Skin of body (tissue), 3 donors: ENCODE measurements around the gene KIAA1217. TPM values are rescaled to one million over a fixed set of nuclear protein-coding genes. Genes with fewer than 3 reads are reported as not detected.

Source experiments
- DNase-seq: peaks from one replicate; lab custom pipeline; 2025; lab: John Stamatoyannopoulos, UW
- small RNA-seq: library from RNA; depleted of rRNA; stranded (forward); fragments of <200 nt; gene quantifications from one replicate; pipeline ENCODE3, GENCODE V24; 2014; ENCODE audit warnings: low replicate concordance
- total RNA-seq: library from RNA; depleted of rRNA; stranded (reverse); fragments of >200 nt; gene quantifications from one replicate; pipeline ENCODE4 v1.2.3, GENCODE V29; 2014

KIAA1217 gene
- total RNA-seq, 1 donor from 2014 or later, result 19.8 TPM

DNA sequence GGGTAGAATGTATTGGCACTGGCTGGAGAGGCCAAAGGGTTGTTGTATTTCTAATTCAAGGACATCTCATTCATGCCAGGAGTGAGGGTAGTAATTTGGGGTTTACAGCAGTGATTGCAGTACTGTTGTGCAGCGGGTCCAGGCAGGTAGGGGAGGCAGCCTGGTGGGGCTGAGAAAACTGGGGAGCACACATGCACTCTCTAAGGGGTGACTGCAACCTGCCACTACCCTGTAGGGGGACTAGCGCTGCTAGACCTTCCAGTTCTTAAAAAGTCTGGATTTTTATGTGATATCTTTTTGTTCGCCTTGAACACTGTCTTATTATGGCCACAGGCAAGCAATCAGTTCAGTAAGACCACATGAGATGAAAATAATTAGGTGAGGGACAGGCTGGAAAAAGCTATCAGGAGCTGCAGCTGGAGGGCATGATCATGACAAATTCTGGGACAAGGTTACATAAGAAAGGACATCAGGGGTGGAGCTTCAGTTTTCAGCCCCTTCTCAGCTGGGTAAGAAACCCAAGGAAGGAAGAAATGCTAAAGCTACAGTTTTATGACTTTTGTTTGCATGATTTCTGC lies 365.7 kb downstream of the KIAA1217 start:
- DNase-seq, result no peak

DNA sequence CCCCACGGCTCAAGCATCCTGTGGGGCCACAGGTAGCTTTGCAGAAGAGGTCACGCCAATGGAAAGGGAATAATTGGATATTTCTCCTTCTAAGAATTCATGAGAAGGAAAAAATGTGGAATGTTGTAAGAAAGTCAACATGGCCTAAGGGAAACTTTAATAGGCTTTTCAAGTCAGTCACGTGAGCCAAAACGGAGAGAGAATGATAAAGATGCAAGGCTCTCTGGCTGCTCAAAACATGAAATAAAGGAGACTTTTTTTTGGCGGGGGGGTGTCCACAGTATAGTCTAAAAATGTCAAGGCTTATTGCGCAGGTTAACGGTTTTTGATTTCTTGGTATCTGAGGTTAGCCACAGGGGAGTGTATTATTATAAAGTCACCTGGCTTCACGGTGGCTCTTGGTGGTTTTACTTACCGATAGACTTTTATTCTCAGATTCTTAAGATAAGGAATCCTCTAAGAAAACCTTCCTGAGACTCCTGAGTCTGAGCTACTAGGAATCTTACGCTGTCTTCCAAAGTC lies 366.6 kb downstream of the KIAA1217 start:
- no peak for DNase-seq

DNA sequence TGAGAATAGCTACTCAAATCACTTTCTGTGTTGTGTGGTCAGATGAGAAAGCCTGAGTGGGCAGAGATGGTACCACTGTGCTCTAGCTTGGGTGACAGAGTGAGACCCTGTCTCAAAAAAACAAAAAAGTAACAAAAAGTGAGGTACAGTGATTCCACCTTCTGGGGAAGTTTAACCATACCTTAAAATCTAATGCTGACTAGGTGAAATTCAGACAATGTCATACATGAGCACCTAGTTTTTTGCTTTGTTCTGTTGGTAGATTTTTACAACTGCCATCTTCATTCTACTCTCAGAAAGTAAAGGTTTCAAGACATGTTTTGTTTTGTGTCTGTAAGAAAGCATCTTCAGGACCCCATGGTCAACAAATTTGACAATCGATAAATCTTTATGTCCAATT lies 370.5 kb downstream of the KIAA1217 start:
- DNase-seq, result no peak

GRCh38 chr10:24579906-24580305 lies 371.0 kb downstream of the KIAA1217 start:
- DNase-seq, result peak; percentile 59

GRCh38 chr10:24589265-24589664 lies 380.3 kb downstream of the KIAA1217 start:
- no peak for DNase-seq

DNA sequence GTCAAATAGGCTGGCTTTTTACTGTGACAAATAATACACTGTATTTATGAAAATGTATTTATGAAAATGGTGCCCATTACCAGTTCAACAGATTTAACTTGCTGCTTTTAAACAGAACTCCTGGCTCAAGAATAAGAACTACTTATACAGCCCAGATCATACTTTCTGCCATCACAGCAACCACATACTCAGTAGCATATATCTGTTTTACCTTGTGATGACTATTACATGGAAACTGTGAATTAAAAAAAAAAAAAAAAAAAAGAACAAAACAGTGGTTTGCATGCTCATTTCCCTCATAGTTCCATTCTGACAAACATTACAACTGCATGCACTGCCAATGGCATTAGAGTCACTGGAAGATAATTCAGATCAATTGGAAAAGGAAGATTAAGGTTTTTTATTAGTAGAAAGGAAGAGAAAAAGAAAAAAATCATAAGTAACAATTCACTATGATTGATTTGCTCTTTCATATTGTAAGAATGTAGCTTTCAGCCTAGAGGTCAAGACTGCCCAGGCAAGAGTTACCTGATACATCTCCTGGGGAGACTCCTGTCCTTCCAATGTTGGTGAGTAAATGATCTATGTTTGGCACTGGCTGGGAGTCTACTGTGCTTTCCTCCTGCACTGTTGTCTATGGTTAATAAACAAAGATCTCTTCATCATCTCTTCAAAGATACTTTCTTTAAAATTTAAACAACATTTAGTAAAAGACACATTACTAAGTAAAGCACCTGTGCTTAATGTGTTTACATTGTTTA lies 381.9 kb downstream of the KIAA1217 start:
- no peak for DNase-seq

DNA sequence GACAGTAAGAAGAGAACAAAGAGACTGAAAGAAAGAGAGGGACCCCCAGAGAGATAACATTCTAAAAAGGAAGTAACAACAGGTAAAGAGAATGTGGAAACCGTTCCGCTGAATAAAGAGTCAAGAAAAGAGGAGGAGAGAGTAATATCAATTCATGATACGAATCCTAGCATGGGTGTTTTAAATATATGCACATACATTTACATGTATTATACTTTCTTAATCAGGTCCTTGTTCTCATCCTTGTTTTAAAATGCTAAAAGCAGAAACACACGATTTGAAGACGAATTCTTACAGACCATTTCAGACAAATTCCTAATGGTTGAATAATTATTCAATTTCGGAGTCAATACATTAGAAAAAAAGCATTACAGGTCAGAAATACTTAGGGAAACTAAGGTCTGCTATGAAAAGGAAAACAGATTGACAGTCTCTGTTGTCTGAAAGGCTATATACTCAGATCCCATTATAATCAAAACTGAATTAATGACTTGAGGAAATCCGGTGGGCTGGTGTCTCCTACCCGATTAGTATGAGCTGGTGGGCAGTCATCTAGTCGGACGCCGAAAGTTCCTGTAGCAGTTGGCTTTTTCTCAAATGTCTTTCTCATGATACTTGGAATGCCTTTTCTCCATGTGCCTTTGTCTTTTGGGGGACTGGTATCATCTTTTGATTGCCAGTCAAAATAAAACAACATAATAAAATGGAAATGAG lies 387.4 kb downstream of the KIAA1217 start:
- no peak for DNase-seq

- DNase-seq, result no peak
Measured at GRCh38 chr10:24597426-24597825, 388.5 kb downstream of the KIAA1217 start.

Small RNA genes lying within 50 kb of the gene (small RNA-seq; reads per million reads assigned to genes)
- gene AC063961.1 (not detected), gene MIR603 (not detected)
